HG02588 (cell line): ENCODE results near the gene TENM4.

Experiments used
- ATAC-seq: cut with Tn5 transposase; IDR thresholded peaks from one replicate; pipeline ENCODE4 v1.9.1; 2021; ENCODE audit warnings: mild to moderate bottlenecking, moderate library complexity; ENCODE audit not compliant: unreplicated experiment

Gene TENM4

GRCh38 chr11:79393362-79394043 is 47.3 kb downstream of the TENM4 start:
- ATAC-seq, result no peak

GRCh38 chr11:79392161-79392560 is 48.7 kb downstream of the TENM4 start:
- no peak for ATAC-seq

- ATAC-seq, result no peak
These were observed 49.9 kb downstream of the TENM4 start for GRCh38 chr11:79390923-79391322.

- ATAC-seq, result no peak
These were observed 50.4 kb downstream of the TENM4 start for GRCh38 chr11:79390477-79390876.

- ATAC-seq, result no peak
These were observed 52.6 kb downstream of the TENM4 start for GRCh38 chr11:79388201-79388600.

- no peak for ATAC-seq
These were observed 57.0 kb downstream of the TENM4 start for GRCh38 chr11:79383874-79384273.

GRCh38 chr11:79382301-79383050 is 58.4 kb downstream of the TENM4 start:
- ATAC-seq, result no peak

GRCh38 chr11:79381036-79381435 is 59.8 kb downstream of the TENM4 start:
- no peak for ATAC-seq

GRCh38 chr11:79377406-79377805 is 63.4 kb downstream of the TENM4 start:
- no peak for ATAC-seq

GRCh38 chr11:79375818-79376550 is 64.8 kb downstream of the TENM4 start:
- ATAC-seq, result no peak

GRCh38 chr11:79374727-79375126 is 66.1 kb downstream of the TENM4 start:
- ATAC-seq, result no peak

GRCh38 chr11:79371724-79372123 is 69.1 kb downstream of the TENM4 start:
- no peak for ATAC-seq

GRCh38 chr11:79371152-79371551 is 69.7 kb downstream of the TENM4 start:
- ATAC-seq, result no peak

- ATAC-seq, result no peak
These were observed 71.8 kb downstream of the TENM4 start for GRCh38 chr11:79369055-79369454.

GRCh38 chr11:79367844-79368243 is 73.0 kb downstream of the TENM4 start:
- ATAC-seq, result no peak

- no peak for ATAC-seq
These were observed 74.6 kb downstream of the TENM4 start for GRCh38 chr11:79366218-79366617.

GRCh38 chr11:79363861-79364378 is 76.9 kb downstream of the TENM4 start:
- no peak for ATAC-seq

GRCh38 chr11:79363256-79363655 is 77.6 kb downstream of the TENM4 start:
- no peak for ATAC-seq

GRCh38 chr11:79362821-79363220 is 78.0 kb downstream of the TENM4 start:
- ATAC-seq, result no peak

- no peak for ATAC-seq
These were observed 78.5 kb downstream of the TENM4 start for GRCh38 chr11:79362206-79362757.

GRCh38 chr11:79358258-79358657 is 82.6 kb downstream of the TENM4 start:
- no peak for ATAC-seq
